A549 (cell line): ENCODE measurements around the gene S100A4.

Experiments
- CBX2 ChIP-seq: fragments of 200-600 bp; sonication (generic); IDR thresholded peaks from 2 replicates; pipeline ENCODE4 v1.6.1; 2016; ENCODE audit warnings: low read depth, mild to moderate bottlenecking, borderline replicate concordance
- CTCF ChIP-seq: fragments of >200 bp; sonication (Bioruptor Twin); formaldehyde crosslinking; IDR thresholded peaks from 3 replicates; pipeline ENCODE4 v1.5.1; 2016
- FOXS1 ChIP-seq: fragments of 250-450 bp; sonication (Bioruptor Pico); IDR thresholded peaks from 2 replicates; pipeline ENCODE4 v1.5.0; 2020; ENCODE audit warnings: mild to moderate bottlenecking, moderate library complexity
- HDAC2 ChIP-seq: fragments of 200-600 bp; sonication (generic); IDR thresholded peaks from 2 replicates; pipeline ENCODE4 v1.6.1; 2016
- JUNB ChIP-seq: fragments of >200 bp; sonication (Bioruptor Twin); formaldehyde crosslinking; IDR thresholded peaks from 2 replicates; pipeline ENCODE4 v1.6.1; 2016
- MAX ChIP-seq: IDR thresholded peaks from 2 replicates; pipeline ENCODE4 v1.6.1; 2012
- POLR2A ChIP-seq: IDR thresholded peaks from 2 replicates; pipeline ENCODE4 v1.6.1; 2012; ENCODE audit warnings: mild to moderate bottlenecking, low read length
- RARB ChIP-seq: fragments of 250-450 bp; sonication (Bioruptor Pico); IDR thresholded peaks from 2 replicates; pipeline ENCODE4 v1.8.0; 2021; ENCODE audit warnings: mild to moderate bottlenecking, moderate library complexity
- REST ChIP-seq: fragments of 200-600 bp; sonication (generic); IDR thresholded peaks from 2 replicates; pipeline ENCODE4 v1.6.1; 2016; ENCODE audit warnings: antibody characterized with exemption, mild to moderate bottlenecking, moderate library complexity
- RNF2 ChIP-seq: fragments of 200-600 bp; sonication (generic); IDR thresholded peaks from 2 replicates; pipeline ENCODE4 v1.6.1; 2016; ENCODE audit warnings: low read depth, mild to moderate bottlenecking, antibody characterized with exemption, moderate library complexity, borderline replicate concordance
- TFCP2L1 ChIP-seq: fragments of 250-450 bp; sonication (Bioruptor Pico); IDR thresholded peaks from 2 replicates; pipeline ENCODE4 v1.5.0; 2021; ENCODE audit warnings: mild to moderate bottlenecking
- ZFP36 ChIP-seq: fragments of 450-650 bp; IDR thresholded peaks from 2 replicates; pipeline ENCODE4 v1.6.1; 2014; ENCODE audit warnings: borderline replicate concordance; ENCODE audit not compliant: partially characterized antibody
- ZNF302 ChIP-seq: fragments of 250-450 bp; sonication (Bioruptor Pico); IDR thresholded peaks from 2 replicates; pipeline ENCODE4 v1.9.0; 2021; ENCODE audit warnings: inconsistent platforms, mild to moderate bottlenecking, moderate library complexity
- ZSCAN20 ChIP-seq: fragments of 250-450 bp; sonication (Bioruptor Pico); IDR thresholded peaks from 2 replicates; pipeline ENCODE4 v1.8.0; 2022; ENCODE audit warnings: mild to moderate bottlenecking, moderate library complexity

- no peak for TF ChIP-seq ZSCAN20 (CRISPR knock-in tag)
- TF ChIP-seq FOXS1 (CRISPR knock-in tag), result no peak
- TF ChIP-seq RARB, result no peak
- TF ChIP-seq REST, result no peak
- no peak for TF ChIP-seq CTCF
- TF ChIP-seq CBX2, result no peak
- no peak for TF ChIP-seq TFCP2L1 (CRISPR knock-in tag)
- no peak for TF ChIP-seq HDAC2
- TF ChIP-seq MAX, result no peak
- TF ChIP-seq ZFP36, result no peak
- no peak for TF ChIP-seq POLR2A
- no peak for TF ChIP-seq ZNF302
- TF ChIP-seq JUNB, result no peak
- TF ChIP-seq RNF2, result no peak
Observed at GRCh38 chr1:153538315-153538821, 7.2 kb downstream of the S100A4 start.
